Measurements from ENCODE around the gene VWC2L. TPM values are rescaled to one million over a fixed set of nuclear protein-coding genes. Genes with fewer than 3 reads are reported as not detected.

Gene VWC2L
- not detected for polyA plus RNA-seq (2013, experiment 1 of 2)
- not detected for polyA plus RNA-seq (2013, experiment 2 of 2)

- no peak within 1 kb of the TSS for H2AFZ ChIP-seq (ENCODE audit: low read depth, low read length)
- no peak within 1 kb of the TSS for H3K18ac ChIP-seq (ENCODE audit: low read depth in 1 of 2, low read length in 2 of 2)
- no peak within 1 kb of the TSS for H3K23ac ChIP-seq (ENCODE audit: low read length in 2 of 2)
- no peak within 1 kb of the TSS for H2BK5ac ChIP-seq (ENCODE audit: low read depth, low read length, poor library complexity, severe bottlenecking)
- H3K4ac ChIP-seq (ENCODE audit: low read depth in 1 of 2, low read length in 2 of 2), result no peak within 1 kb of the TSS
- no peak within 1 kb of the TSS for H4K8ac ChIP-seq (ENCODE audit: low read length)
- 20% methylated on average over 19 of the region's 19 CpGs for WGBS
- no peaks in the 10 kb centered on the region for H3K79me1 ChIP-seq (replicated peaks; ENCODE audit: low read length, poor library complexity, severe bottlenecking)
- H3K36me3 ChIP-seq (ENCODE audit: control insufficient read depth in 1 of 2, insufficient read depth in 2 of 2, low read depth in 1 of 2, low read length in 2 of 2), result no peaks in the 10 kb centered on the region
- H2BK15ac ChIP-seq (ENCODE audit: low read depth, poor library complexity, severe bottlenecking), result no peak within 1 kb of the TSS
- H2AK5ac ChIP-seq (ENCODE audit: low read length, severe bottlenecking), result no peak within 1 kb of the TSS
- H2BK120ac ChIP-seq (ENCODE audit: low read depth, low read length), result no peak within 1 kb of the TSS
- H3K4me1 ChIP-seq (ENCODE audit: control insufficient read depth, insufficient read depth, low read depth, low read length), result peaks cover 2% of the 10 kb centered on the region
- H2BK12ac ChIP-seq (ENCODE audit: low read length in 2 of 2), result no peak within 1 kb of the TSS
- H3K9me3 ChIP-seq (ENCODE audit: control insufficient read depth, low read length), result peaks cover 3% of the 10 kb centered on the region
- H3K27me3 ChIP-seq (ENCODE audit: control insufficient read depth in 1 of 2, insufficient read depth in 1 of 2, low read length in 2 of 2), result no peaks in the 10 kb centered on the region
- H4K91ac ChIP-seq (ENCODE audit: low read length), result no peak within 1 kb of the TSS
- H3K4me3 ChIP-seq (ENCODE audit: insufficient read depth in 1 of 2, low read depth in 1 of 2, low read length in 2 of 2), result no peak within 1 kb of the TSS
- no peak within 1 kb of the TSS for H3K9ac ChIP-seq (ENCODE audit: low read length)
- DNase-seq, result peak; percentile 83
- no peak within 1 kb of the TSS for H3K14ac ChIP-seq (ENCODE audit: low read length in 2 of 2)
- H3K27ac ChIP-seq (ENCODE audit: low read length, poor library complexity, severe bottlenecking), result no peak within 1 kb of the TSS
- no peak within 1 kb of the TSS for H3K4me2 ChIP-seq (ENCODE audit: low read length, poor library complexity, severe bottlenecking)
These were observed at the start of gene VWC2L for GRCh38 chr2:214410918-214411554. Gene VWC2L (plus strand): TSS chr2:214411054. CDS start chr2:214414194, 3,140 bp downstream.

- no peak overlapping the region for H3K18ac ChIP-seq (ENCODE audit: low read depth in 1 of 2, low read length in 2 of 2)
- no peak overlapping the region for H3K9ac ChIP-seq (ENCODE audit: low read length)
- no peak overlapping the region for H2BK5ac ChIP-seq (ENCODE audit: low read depth, low read length, poor library complexity, severe bottlenecking)
- H3K4me1 ChIP-seq (ENCODE audit: control insufficient read depth, insufficient read depth, low read depth, low read length), result no peaks in the 10 kb centered on the region
- no peak overlapping the region for H2BK12ac ChIP-seq (ENCODE audit: low read length in 2 of 2)
- no peak overlapping the region for H4K8ac ChIP-seq (ENCODE audit: low read length)
- no peak overlapping the region for H2AK5ac ChIP-seq (ENCODE audit: low read length, severe bottlenecking)
- no peak overlapping the region for H2AFZ ChIP-seq (ENCODE audit: low read depth, low read length)
- H2BK120ac ChIP-seq (ENCODE audit: low read depth, low read length), result no peak overlapping the region
- H3K27ac ChIP-seq (ENCODE audit: low read length, poor library complexity, severe bottlenecking), result no peak overlapping the region
- no peak for DNase-seq
- H2BK15ac ChIP-seq (ENCODE audit: low read depth, poor library complexity, severe bottlenecking), result no peak overlapping the region
- no peaks in the 10 kb centered on the region for H3K36me3 ChIP-seq (ENCODE audit: control insufficient read depth in 1 of 2, insufficient read depth in 2 of 2, low read depth in 1 of 2, low read length in 2 of 2)
- 100% methylated on average over 1 of the region's 4 CpGs for WGBS
- H3K14ac ChIP-seq (ENCODE audit: low read length in 2 of 2), result no peak overlapping the region
- no peak overlapping the region for H3K4me3 ChIP-seq (ENCODE audit: insufficient read depth in 1 of 2, low read depth in 1 of 2, low read length in 2 of 2)
- peaks cover 8% of the 10 kb centered on the region for H3K9me3 ChIP-seq (ENCODE audit: control insufficient read depth, low read length)
- no peaks in the 10 kb centered on the region for H3K27me3 ChIP-seq (ENCODE audit: control insufficient read depth in 1 of 2, insufficient read depth in 1 of 2, low read length in 2 of 2)
- H3K79me1 ChIP-seq (replicated peaks; ENCODE audit: low read length, poor library complexity, severe bottlenecking), result no peaks in the 10 kb centered on the region
- no peak overlapping the region for H3K4me2 ChIP-seq (ENCODE audit: low read length, poor library complexity, severe bottlenecking)
- no peak overlapping the region for H3K23ac ChIP-seq (ENCODE audit: low read length in 2 of 2)
- no peak overlapping the region for H4K91ac ChIP-seq (ENCODE audit: low read length)
- H3K4ac ChIP-seq (ENCODE audit: low read depth in 1 of 2, low read length in 2 of 2), result no peak overlapping the region
These were observed 49.7 kb upstream of the VWC2L start for GRCh38 chr2:214361116-214361515.

DNA sequence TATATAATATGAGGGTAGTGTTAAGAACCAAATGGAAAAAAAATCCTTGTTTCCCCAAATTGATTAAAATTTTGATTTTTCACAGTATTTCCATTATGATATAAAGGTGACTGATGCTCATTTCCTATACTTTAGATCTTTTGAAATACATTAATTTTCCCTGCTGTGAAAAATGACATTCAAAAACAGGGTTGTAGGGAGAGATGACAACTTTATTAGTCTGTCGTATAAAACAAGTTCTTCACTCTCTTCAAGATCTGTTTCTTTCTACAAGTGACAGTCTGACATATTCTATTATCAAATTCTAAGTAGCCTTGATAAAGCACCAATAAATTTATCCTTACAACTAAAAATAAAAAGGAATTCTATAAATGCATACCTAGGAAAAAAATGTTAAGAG lies 45.3 kb upstream of the VWC2L start:
- peaks cover 3% of the 10 kb centered on the region for H3K9me3 ChIP-seq (ENCODE audit: control insufficient read depth, low read length)
- no peak overlapping the region for H3K4ac ChIP-seq (ENCODE audit: low read depth in 1 of 2, low read length in 2 of 2)
- H4K91ac ChIP-seq (ENCODE audit: low read length), result no peak overlapping the region
- H3K14ac ChIP-seq (ENCODE audit: low read length in 2 of 2), result no peak overlapping the region
- no peak overlapping the region for H3K27ac ChIP-seq (ENCODE audit: low read length, poor library complexity, severe bottlenecking)
- H3K36me3 ChIP-seq (ENCODE audit: control insufficient read depth in 1 of 2, insufficient read depth in 2 of 2, low read depth in 1 of 2, low read length in 2 of 2), result no peaks in the 10 kb centered on the region
- no peak overlapping the region for H3K18ac ChIP-seq (ENCODE audit: low read depth in 1 of 2, low read length in 2 of 2)
- no peak overlapping the region for H4K8ac ChIP-seq (ENCODE audit: low read length)
- H2BK12ac ChIP-seq (ENCODE audit: low read length in 2 of 2), result no peak overlapping the region
- no peak overlapping the region for H3K4me2 ChIP-seq (ENCODE audit: low read length, poor library complexity, severe bottlenecking)
- no peak overlapping the region for H2BK120ac ChIP-seq (ENCODE audit: low read depth, low read length)
- H3K4me3 ChIP-seq (ENCODE audit: insufficient read depth in 1 of 2, low read depth in 1 of 2, low read length in 2 of 2), result no peak overlapping the region
- no peaks in the 10 kb centered on the region for H3K4me1 ChIP-seq (ENCODE audit: control insufficient read depth, insufficient read depth, low read depth, low read length)
- no CpG with 5 or more reads among the region's 1 CpG for WGBS
- H2BK15ac ChIP-seq (ENCODE audit: low read depth, poor library complexity, severe bottlenecking), result no peak overlapping the region
- DNase-seq, result no peak
- no peaks in the 10 kb centered on the region for H3K79me1 ChIP-seq (replicated peaks; ENCODE audit: low read length, poor library complexity, severe bottlenecking)
- no peaks in the 10 kb centered on the region for H3K27me3 ChIP-seq (ENCODE audit: control insufficient read depth in 1 of 2, insufficient read depth in 1 of 2, low read length in 2 of 2)
- H3K23ac ChIP-seq (ENCODE audit: low read length in 2 of 2), result no peak overlapping the region
- no peak overlapping the region for H2BK5ac ChIP-seq (ENCODE audit: low read depth, low read length, poor library complexity, severe bottlenecking)
- H2AK5ac ChIP-seq (ENCODE audit: low read length, severe bottlenecking), result no peak overlapping the region
- no peak overlapping the region for H2AFZ ChIP-seq (ENCODE audit: low read depth, low read length)
- H3K9ac ChIP-seq (ENCODE audit: low read length), result no peak overlapping the region

DNA sequence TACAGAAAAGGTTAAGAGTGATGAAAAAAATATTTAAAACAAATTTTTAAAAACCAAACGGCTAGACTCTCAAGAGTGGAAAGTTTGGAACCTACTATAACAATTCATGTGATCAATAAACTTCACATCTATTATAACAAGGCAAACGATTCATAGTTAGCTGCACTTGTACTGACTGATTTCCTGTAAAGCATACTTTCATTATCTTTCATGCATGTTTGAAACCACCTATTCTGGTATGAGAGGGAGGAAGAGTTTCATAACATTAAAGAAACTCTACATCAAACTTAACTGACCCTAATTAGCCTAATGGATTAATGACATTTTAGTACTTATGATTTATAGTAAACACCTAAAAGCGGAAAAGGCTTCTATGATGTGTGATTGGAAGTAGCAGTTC lies 43.7 kb upstream of the VWC2L start:
- no peaks in the 10 kb centered on the region for H3K4me1 ChIP-seq (ENCODE audit: control insufficient read depth, insufficient read depth, low read depth, low read length)
- H3K4me3 ChIP-seq (ENCODE audit: insufficient read depth in 1 of 2, low read depth in 1 of 2, low read length in 2 of 2), result no peak overlapping the region
- no peak overlapping the region for H3K9ac ChIP-seq (ENCODE audit: low read length)
- no peak overlapping the region for H2AFZ ChIP-seq (ENCODE audit: low read depth, low read length)
- no peak overlapping the region for H2BK120ac ChIP-seq (ENCODE audit: low read depth, low read length)
- no peak overlapping the region for H2BK12ac ChIP-seq (ENCODE audit: low read length in 2 of 2)
- no peak overlapping the region for H3K27ac ChIP-seq (ENCODE audit: low read length, poor library complexity, severe bottlenecking)
- H4K8ac ChIP-seq (ENCODE audit: low read length), result no peak overlapping the region
- no peak overlapping the region for H2AK5ac ChIP-seq (ENCODE audit: low read length, severe bottlenecking)
- no peak overlapping the region for H3K23ac ChIP-seq (ENCODE audit: low read length in 2 of 2)
- DNase-seq, result no peak
- no peaks in the 10 kb centered on the region for H3K27me3 ChIP-seq (ENCODE audit: control insufficient read depth in 1 of 2, insufficient read depth in 1 of 2, low read length in 2 of 2)
- H2BK15ac ChIP-seq (ENCODE audit: low read depth, poor library complexity, severe bottlenecking), result no peak overlapping the region
- no peak overlapping the region for H2BK5ac ChIP-seq (ENCODE audit: low read depth, low read length, poor library complexity, severe bottlenecking)
- no peak overlapping the region for H3K14ac ChIP-seq (ENCODE audit: low read length in 2 of 2)
- no peaks in the 10 kb centered on the region for H3K36me3 ChIP-seq (ENCODE audit: control insufficient read depth in 1 of 2, insufficient read depth in 2 of 2, low read depth in 1 of 2, low read length in 2 of 2)
- no peak overlapping the region for H3K4me2 ChIP-seq (ENCODE audit: low read length, poor library complexity, severe bottlenecking)
- H3K79me1 ChIP-seq (replicated peaks; ENCODE audit: low read length, poor library complexity, severe bottlenecking), result no peaks in the 10 kb centered on the region
- no peak overlapping the region for H3K18ac ChIP-seq (ENCODE audit: low read depth in 1 of 2, low read length in 2 of 2)
- no peak overlapping the region for H3K4ac ChIP-seq (ENCODE audit: low read depth in 1 of 2, low read length in 2 of 2)
- no peak overlapping the region for H4K91ac ChIP-seq (ENCODE audit: low read length)
- H3K9me3 ChIP-seq (ENCODE audit: control insufficient read depth, low read length), result peaks cover 3% of the 10 kb centered on the region
- WGBS, result no CpG with 5 or more reads among the region's 3 CpGs

All from mesenchymal stem cell (in vitro differentiated cells and primary cell).